ENCODE measurements around the gene WFDC1.

Gene WFDC1

DNA sequence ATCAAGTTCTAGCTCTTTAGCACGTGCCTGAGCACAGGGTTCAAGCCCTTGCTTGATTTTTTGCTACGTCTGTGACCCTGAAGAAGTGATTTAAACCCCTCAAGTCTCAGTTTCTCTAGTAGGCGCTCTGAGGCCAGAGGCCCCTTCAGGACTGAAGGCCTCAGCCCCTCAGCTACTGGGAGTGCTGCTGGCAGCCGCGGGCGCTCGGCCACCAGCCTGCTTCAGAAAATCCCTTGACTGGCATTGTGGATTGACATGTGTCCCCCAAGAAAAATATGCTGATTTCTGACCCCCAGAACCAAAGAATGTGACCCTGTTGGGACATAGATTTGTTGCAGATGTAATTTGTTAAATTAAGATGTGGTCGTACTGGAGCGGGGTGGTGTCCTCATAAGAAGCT, 20.2 kb upstream of the WFDC1 start:
- DNase-seq = no peak

DNA sequence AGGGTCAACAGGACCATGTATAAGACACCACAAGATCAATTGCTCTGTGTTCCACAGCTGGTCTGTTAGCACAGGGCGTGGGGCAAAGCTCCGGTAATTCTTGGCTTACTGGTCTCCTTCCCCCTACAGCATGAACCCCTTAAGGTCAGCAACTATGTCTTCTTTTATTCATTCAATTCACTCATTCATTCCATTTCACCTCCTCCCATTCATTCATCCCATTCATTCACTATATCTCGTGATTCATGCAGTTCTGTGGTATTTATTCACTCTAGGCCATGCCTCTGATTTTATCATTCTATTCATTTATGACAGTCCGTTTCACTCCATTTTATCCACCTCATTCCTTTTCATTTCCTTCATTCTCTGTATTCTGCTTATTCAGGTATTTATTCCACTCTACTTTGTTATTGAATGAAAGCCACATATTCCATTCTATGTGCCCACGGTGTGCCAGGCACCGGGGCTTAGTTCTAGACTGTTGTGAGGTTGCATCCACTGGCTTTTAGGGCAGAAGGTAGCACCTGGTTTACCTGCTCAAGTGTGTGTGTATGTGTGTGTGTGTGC, 19.0 kb upstream of the WFDC1 start:
- no peak for DNase-seq

DNA sequence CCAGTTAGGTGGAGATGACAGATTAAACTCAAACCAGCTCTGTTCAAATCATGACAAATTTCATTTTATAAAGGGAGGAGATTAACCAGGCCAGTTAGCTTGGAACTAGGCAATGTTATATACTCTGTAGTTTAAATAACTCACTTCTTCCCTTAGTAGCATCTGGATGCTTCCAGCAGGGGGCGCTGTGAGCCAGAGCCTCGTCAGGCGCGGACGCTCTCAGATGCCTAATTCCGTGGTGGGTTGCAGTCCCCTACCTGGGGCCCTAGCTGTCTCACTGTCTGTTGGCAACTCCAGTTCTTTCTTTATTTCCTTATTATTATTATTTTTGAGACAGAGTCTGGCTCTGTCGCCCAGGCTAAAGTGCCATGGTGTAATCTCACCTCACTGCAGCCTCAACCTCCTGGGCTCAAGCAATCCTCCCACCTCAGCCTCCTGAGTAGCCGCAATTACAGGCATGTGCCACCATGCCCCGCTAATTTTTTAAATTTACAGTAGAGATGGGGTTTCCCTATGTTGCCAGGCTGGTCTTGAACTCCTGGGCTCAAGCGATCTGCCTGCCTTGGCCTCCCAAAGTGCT, 17.3 kb upstream of the WFDC1 start:
- peak; percentile 66 for DNase-seq

DNA sequence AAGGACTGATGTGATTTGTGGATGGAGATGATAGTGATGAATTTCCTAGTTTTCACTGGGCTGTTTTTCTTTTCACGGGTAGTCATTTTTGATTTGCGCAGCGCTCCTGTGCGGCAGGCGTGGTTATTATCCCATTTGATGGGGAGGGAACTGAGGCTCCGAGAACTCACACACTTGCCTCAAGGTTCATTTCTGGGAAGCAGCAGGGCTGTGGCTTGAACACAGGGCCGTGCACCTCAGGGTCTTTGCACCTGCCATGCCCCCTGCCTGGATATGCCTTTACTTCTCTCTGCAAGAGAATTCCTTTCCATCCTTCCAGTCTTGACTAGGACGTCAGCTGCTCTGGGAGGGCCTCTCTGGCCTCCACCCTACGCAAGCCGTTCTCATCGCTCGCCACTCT, 16.3 kb upstream of the WFDC1 start:
- DNase-seq = no peak

DNA sequence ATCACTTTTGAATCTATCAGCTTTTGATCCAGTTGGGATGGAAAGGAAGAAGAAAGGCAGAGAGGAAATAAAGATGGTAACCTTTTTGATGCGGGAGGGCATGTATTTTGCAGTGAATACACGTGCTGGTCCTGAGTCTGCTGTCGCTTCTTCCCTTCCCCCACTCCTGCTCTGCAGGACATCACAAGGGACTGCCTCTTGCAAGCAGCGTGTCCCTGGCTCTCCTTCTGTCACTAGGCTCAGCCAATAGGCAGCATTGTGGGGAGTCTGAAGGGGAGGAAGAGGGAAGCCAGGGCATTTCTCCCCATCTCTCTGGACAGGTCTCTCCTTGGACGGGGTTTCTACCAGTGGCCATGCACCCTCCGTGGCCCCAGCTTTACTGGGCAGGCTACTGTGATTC, 15.7 kb upstream of the WFDC1 start:
- DNase-seq = no peak

DNA sequence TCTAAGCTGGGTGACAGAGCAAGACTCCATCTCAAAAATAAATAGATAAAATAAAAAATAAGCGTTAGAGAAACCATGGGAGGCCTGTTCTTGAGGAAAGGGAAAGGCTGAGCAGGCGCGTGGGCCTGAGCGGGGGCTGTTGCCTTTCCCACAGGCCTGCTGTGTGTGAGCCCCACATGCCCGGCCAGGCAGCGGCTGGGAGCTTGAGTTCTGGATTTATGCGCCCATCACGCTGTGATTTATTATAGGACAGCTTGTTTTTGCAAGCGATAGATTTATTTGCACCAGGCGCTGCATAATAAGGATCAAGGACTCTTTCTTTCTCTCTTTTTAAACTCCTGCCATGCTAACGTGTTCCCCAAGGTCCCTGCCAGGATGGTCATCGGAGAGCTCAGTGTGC, 14.8 kb upstream of the WFDC1 start:
- DNase-seq = no peak

DNA sequence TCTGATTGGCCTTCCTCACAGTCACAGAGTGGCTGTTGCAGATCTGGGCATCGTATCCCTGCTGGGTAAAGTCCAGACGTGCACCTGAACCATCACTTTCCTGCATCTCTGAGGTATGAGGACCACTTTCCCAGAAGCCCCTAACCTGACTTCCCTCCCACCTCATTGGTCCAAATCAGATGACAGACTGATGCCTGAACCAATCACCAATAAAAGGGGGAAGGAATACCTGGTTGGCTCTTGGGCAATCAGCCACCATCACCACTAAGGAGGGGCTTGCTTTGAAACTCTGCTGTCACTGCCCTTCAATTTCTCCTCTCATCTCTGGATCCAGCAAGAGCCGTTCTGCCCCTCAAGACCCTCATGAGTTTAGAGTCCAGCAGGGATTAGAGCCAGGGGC, 13.6 kb upstream of the WFDC1 start:
- DNase-seq = peak; percentile 15

DNA sequence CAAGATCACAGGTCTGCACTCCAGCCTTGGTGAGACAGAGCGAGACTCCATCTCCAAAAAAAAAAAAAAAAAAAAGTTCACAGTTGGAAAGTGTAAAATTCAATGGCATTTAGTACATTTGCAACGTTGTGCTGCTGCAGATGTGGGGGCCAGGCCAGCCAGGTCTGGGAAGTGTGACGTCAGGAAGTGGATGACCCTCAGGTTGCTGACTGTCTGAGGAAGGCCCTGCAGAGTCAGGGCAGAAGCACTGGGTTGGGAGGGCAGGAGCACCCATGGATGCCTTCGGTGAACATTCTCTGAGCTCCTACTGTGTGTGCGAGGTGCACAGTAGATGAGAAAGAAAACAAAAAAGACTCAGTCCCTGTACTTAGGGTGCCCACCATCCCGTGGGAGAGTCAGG, 12.1 kb upstream of the WFDC1 start:
- no peak for DNase-seq

DNA sequence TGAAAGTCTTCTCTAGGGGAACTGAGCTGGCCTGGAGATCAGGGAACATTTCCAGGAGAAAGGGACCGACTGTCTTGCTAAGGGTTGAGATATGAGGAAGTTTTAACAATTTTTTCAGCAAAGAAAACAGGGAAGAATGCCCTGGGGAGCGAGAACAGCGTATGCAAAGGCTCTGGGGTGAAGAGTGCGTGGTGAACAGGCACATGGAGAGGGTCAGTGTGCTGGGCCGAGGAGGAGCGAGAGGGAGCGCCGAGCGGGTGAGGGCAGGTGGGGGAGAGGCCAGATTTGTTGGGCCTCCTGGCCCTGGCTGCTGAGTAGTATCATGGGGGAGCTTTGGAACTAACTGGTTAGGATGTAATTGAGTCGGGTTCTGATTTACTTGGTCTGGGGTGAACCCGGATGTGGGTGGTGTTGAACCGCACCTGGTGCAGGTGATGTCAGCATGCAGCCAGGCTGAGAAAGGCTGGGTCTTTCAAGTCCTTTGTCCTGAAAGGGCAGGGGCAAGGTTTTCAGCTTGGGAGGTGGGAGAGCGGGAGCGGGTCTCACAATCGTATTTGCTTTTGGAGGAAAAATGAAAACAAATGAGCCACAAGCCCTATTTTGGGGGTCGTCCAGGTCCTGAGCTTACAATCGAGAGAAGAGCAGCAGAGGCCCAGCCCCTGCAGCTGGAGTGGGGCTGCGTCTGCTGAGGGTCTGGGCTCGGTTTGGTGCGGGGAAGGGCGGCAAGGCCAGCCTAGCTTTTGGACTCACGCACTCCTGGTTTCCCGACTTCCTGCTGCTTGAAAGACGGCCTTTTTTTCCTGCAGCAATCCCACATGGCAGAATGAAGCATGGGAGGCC, 11.1 kb upstream of the WFDC1 start:
- DNase-seq = no peak

DNA sequence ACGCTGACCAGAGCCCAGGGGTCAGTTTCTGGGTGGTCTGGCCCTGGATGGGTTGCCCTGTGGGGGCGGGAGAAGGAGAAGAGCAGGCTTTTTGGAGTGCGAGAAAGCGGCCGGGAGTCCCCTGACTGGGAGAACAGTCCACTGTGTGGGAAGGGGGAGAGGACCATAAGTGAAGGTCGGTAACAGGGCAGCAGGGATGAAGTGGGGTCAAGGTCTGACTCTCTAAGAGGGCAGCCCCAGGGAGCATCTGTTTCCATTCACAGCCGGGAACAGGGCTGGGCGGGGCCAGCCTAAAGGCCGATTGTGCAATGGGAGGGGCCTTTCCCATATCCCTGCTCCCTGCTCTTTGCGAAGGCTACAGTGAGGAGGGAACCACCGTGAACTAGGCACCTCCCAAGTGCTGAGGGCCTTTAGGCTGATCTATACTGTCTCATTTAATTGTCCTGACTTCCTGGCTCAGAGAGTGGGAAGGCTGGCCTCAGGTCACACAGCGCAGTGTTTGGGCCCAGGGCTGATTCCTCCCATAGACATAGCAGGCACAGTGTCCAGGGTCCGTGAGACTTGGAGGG, 10.4 kb upstream of the WFDC1 start:
- DNase-seq = no peak

DNA sequence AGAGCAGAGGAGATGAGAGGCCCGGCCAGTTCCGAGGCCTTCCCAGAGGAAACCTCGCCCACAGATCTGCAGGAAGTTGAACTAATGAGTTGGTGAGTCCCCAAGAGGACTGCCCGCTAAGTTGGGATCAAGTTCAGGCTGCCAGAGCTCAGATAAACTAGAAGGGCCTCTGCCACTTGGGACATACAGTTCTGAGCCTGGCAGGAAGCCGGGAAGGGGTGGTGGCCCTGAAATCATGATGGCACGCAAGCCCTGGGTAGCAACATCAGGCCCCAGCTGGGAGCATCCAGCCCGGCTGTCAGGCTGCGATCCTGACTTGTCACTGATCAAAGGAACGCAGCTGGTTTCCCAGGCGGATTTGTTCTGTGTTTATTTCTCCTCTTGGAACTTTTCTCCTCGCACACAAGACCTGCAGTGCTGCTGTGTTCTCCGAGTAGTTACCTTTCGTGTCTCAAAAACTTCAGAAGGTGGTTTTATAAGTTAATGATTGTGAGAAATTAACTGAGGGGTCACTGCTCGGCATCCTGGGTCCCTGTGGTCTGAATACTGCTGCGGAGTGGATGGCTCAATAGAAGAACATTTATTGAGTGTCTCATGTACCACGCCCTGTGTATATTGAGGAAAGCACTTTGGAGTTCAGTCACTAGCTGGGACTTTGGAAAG, 8.0 kb upstream of the WFDC1 start:
- DNase-seq = no peak

DNA sequence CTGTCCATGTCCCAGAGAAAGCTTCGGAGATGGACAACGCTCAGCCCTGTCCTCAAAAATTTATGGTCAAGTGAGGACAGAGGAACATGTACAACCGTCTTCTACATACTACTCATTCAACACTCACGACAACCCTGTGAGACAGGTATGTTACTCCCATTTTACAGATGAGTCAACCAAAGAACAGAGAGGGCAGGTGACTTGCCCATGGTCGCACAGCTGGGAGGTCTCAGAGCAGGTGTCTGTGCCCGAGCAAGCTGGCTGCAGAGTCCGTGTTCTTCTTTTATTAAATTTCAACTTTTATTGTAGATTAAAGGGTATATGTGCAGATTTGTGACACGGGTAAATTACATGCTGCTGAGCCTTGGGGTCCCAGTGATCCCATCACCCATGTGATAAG, 5.8 kb upstream of the WFDC1 start:
- DNase-seq = no peak

DNA sequence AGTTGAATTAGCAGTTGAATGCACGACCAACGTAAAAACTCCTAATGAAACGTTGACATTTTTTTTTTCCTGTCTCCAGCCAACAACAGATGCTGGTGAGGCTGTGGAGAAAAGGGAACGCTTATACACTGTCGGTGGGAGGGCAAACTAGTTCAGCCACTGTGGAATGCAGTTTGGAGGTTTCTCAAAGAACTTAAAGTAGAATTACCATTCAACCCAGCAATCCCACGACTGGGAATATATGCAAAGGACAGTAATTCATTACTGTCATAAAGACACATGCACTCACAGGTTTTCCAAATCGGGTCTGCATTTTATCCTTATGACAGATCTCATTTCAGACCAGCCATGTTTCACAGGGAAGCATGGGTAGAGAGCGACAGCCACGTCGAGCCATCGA, 3.5 kb upstream of the WFDC1 start:
- DNase-seq = no peak

DNA sequence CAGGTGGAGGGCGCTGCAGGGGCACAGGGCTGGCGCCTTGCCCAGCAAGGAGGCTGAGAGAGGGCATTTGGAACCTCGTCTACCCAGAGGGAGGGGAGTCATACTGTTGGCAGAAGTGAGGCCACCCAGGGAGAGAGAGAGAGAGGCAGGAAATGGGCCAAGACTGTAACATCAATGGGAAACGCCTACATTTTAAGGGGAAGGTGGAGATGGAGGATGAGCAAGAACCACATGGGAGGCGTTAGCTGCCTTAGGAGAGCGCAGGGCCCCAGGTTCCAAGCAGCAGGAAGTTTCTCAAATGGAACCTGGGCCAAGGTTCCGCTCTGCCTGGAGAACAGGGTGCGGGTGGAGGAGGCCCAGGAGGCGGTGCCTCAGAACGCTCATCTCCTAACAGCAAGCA, 2.7 kb upstream of the WFDC1 start:
- no peak for DNase-seq

DNA sequence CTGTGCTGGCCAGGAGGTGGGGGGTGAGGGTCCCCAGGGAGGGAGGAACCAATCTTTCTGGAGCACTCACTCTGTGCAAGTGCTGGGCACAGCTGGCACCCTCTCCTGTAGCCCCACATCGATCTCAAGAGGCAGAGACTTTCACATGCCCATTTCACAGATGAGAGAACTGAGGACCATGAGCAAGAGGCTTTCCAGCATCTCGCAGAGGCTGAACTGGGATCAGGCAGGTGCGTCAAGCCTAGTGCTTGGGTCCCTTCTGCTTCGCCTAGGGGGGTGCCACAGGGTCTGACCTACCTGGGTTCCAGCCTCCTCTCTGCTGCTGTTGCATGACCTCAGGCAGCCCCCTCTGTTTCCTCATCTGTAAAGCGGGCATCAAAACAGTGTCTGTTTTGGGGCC, 1.3 kb upstream of the WFDC1 start:
- no peak for DNase-seq

DNA sequence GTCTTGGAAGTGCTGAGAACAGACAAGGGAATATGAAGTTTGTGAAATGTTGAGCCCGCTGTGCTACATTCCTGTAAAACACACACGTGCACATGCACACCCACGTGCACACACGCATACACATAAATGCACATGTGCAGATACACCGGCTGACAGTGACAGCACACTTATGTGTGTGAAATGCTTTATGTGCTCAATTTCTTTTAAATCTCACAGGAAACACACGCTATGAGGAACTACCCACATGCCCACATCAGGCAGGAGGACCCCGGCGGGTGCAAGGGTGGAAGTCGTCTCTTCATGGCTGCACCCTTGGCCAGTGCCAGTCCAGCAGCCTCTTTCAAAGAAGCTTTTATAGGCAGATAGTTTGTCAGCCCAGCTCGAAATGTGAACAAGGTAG, 561 bp upstream of the WFDC1 start:
- no peak for DNase-seq

DNA sequence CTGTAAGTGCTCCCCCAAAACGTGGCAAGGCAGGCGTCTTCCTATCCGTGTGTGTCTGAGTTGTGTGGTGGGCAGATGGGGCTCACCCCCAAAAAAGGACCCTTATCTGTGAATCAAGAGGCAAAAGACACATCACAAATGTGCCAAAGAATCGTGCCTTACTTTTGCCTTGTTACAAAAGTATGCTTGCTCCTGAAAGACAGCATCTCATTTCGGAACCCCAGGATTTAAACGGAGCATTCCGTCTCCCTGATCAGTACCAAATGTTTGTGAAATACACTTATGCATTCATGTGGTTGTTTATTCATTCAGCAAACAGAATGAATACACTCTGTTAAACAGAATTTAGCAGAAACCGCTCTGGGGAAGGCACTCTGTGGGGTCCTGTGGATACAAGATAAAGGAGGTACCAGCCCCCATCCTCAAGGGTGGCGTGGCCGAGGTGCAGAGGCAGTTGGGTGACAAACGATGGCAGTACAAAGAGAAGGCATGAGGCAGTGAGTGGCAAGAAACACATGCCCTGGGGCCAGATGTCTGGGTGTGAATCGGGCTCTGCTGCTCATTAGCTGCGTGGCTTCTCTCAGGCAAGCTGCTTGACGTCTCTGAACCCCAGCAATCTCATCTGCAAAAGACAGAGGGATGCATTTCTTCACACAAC, 654 bp downstream of the WFDC1 start:
- DNase-seq = no peak

DNA sequence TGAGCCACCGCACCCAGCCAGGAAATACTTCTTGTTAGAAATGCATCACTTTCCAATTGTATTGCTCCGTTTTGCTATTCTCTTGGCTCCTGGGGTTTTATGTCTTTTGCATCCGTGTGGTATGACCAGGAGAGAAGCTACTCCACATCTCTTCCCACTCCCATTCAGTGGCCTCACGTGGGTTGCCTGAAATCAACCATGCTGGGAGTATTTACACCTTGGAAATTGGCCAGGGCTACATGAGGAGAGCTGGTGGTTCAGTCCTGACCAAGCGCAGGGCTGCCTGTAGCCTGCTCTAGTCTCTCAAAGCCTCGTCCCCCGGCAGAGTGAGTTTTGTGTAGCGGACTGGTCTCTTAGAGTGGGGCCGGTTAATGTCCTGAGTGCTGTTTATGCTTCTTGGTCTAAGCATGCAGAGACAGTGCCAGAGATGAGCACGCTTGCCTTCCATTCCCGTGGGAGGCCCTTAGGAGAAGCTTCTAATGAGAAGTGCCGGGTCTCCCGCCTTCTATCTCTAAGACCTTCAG, 3.8 kb downstream of the WFDC1 start:
- DNase-seq = no peak

DNA sequence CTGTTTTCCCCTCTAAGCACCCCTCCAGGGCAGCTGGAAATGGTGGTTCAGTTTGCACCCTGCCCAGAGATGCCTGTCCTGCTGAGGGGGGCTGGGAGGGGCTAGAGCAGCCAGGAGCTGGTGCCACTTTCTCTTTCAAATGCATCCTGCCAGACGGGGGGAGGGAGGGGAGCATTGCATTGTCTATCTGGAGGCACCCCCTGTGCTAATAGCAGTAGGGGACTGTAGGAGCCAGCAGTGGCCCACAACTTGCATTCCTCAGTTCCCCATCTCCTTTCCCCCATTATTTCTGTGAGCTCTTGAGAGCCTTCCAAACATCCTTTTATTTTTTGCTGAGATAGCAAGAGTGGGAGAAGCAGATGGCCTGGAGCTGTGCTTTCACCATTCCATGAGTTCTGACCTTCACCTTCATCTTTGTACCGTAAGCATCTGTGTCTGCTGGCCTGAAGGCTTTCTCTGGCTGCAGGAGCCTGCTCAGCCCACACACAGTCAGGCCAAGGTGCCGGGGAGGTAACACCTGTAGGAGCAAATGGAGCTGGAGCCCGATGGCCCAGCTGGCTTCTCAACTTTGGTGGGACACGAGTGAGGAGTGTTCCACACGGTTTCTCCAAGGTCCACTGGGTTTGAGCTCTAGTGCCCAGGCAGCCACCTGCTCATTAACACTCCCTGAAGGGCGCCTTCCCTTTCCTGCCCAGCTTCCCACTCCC, 5.2 kb downstream of the WFDC1 start:
- DNase-seq = no peak

DNA sequence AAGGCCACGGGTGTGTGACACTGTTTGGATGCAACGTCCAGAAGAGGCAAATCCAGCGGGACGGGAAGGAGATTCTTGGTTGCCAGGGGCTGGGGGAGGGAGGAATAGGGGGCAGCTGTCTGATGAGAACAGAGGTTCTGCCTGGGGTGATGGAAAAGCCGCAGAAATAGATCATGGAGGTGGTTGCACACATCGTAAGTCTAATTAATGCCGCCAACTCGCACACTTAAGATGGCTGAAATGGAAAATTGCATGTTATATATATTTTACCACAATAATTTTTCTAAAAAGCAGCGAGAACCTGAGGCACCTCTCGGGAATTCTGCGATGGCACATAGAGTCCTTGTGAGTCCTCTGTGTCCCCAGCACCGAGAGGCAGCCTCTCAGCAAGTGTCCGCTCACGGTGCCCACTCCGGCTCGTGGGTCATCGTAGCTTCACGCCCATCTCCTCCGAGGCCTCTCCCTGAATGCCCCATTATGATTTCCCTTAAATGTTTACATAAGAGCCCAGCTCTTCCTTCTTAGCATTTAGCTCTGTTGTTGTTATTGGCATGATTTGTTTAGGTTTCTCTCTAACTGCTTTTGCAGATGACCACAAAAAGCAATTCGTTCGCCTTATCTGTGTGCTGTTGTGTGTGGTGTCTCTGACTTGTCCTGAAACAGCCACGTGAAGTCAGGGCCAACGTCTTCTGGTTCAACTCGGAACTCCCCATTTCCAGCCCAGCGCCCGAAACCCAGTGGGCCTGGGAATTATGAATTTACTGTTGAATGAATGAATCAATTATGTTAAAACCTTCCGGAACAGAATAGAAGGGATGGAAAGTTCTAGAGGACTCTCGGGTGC, 7.7 kb downstream of the WFDC1 start:
- DNase-seq = no peak

DNA sequence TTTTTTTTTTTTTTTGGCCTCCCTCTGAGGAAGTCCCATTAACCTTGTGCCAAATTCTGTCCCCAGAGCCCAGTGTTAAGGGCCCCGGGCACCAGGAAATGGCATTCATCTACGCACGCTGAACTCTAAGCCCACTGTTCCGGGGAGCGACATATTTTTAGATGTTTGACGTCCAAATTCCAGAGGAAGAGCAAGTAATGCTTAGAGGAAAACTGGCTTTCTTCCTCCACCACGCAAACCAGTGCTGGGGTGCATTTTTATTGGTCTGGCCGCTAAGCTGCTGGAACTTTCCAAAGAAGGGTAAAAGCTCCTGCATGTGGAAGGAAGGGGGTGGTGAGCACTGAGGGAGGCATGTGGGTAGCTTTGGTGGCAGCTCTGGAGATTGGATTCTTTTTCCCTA, 8.3 kb downstream of the WFDC1 start:
- no peak for DNase-seq

Data from CD4-positive, alpha-beta T cell treated with Interleukin-12 subunit alpha and Interleukin-12 subunit beta, for 1 hour (primary cell).